Measurements from ENCODE around the gene SDF2L1. TPM values are rescaled to one million over a fixed set of nuclear protein-coding genes. Genes with fewer than 3 reads are reported as not detected.

The SDF2L1 gene
- total RNA-seq, 1 donor from 2014 or later, result 43.3 TPM

DNA sequence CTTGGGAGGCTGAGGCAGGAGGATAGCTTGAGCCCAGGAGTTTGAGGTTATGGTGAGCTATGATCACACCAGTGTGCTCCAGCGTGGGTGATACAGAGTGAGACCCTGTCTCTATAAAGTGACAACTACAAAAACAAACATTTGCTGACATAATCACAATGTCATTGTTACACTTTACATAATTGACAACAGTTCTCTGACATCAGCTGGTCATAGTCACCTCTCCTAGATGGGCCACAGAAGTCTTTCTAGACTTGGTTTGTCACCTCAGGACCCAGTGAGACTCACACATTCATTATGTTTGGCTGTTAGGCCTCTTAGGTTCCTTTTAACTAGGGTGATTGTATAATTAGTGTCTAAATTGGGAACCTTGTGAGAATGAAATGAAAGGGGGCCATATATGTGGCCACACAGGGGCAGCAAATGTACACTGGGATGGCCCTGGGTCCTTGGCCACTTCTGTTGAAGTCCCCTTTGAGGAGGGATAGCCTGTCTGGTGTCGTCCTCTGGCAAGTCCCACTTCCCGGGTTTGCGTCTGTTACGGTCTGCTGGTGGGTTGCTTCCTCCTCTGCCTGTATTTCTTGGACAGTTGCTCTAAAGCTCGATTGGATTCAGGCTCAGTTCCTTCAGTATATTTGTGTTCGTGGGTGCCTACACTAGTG is 17.9 kb downstream of the SDF2L1 start:
- Mint-ChIP-seq H3K27me3 (no peaks in the 10 kb centered on the region), H3K27ac (no peak overlapping the region), H3K9me3 (no peaks in the 10 kb centered on the region), H3K4me3 (no peak overlapping the region), H3K4me1 (peaks cover 12% of the 10 kb centered on the region), H3K36me3 (ENCODE audit: low read depth) (no peaks in the 10 kb centered on the region)
- ATAC-seq (ENCODE audit: low read depth), result no peak
- DNase-seq, result no peak
- POLR2A ChIA-PET, result no interaction called here
- intact Hi-C loops (cut with micrococcal nuclease), result no loop called here
- CTCF ChIA-PET, result no interaction called here
- TF ChIP-seq, protein P1, sequence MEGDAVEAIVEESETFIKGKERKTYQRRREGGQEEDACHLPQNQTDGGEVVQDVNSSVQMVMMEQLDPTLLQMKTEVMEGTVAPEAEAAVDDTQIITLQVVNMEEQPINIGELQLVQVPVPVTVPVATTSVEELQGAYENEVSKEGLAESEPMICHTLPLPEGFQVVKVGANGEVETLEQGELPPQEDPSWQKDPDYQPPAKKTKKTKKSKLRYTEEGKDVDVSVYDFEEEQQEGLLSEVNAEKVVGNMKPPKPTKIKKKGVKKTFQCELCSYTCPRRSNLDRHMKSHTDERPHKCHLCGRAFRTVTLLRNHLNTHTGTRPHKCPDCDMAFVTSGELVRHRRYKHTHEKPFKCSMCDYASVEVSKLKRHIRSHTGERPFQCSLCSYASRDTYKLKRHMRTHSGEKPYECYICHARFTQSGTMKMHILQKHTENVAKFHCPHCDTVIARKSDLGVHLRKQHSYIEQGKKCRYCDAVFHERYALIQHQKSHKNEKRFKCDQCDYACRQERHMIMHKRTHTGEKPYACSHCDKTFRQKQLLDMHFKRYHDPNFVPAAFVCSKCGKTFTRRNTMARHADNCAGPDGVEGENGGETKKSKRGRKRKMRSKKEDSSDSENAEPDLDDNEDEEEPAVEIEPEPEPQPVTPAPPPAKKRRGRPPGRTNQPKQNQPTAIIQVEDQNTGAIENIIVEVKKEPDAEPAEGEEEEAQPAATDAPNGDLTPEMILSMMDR (IDR thresholded peaks at IDR 0.05), result no peak

DNA sequence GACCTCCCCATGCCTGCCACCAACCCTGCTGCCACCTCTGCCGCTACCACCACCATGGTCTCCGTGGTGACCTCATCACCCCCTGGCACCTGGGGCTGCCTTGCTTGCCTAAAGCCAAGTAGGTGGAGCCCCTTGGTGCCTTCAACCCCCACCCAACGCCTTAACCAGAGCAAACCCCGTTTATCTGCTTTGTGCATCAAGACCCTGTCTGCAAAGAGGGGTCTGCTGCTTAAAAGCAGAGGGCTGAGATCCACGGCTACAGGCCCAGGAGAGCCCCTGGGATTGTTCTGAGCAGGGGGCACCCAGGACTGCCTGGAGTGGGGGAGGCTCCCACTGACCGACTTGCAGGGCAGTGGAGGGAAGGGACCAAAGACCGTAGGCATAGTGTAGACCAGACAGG is 18.8 kb downstream of the SDF2L1 start:
- ChIA-PET POLR2A (no interaction called here), CTCF (no interaction called here)
- TF ChIP-seq, protein P1 (IDR thresholded peaks at IDR 0.05), result no peak
- no peak overlapping the region for H3K27ac Mint-ChIP-seq
- peaks cover 1% of the 10 kb centered on the region for H3K36me3 Mint-ChIP-seq (ENCODE audit: low read depth)
- intact Hi-C loops (cut with micrococcal nuclease), result no loop called here
- ATAC-seq (ENCODE audit: low read depth) (no peak), DNase-seq (no peak)
- H3K4me3 Mint-ChIP-seq, result no peak overlapping the region
- no peaks in the 10 kb centered on the region for H3K27me3 Mint-ChIP-seq
- no peaks in the 10 kb centered on the region for H3K9me3 Mint-ChIP-seq
- H3K4me1 Mint-ChIP-seq, result peaks cover 18% of the 10 kb centered on the region

DNA sequence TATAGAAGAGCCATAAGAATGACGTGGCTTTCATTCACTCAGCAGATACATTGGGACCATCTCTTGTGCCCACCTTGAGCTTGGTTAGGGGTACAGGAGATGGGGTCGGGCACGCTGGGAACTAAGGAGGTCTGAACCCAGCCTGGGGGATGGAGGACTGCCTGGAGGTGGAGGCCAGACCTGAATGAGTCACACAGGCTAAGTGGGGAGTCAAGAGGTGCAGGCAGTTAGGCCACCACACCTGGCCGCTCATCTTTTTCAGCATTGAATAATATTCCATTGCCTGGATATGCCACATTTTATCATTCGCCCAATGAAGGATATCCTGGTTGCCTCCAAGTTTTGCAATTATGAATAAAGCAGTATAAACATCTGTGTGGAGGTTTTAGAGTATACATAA is 19.9 kb downstream of the SDF2L1 start:
- Mint-ChIP-seq H3K4me1 (peaks cover 18% of the 10 kb centered on the region), H3K27ac (no peak overlapping the region), H3K27me3 (no peaks in the 10 kb centered on the region), H3K4me3 (no peak overlapping the region), H3K9me3 (no peaks in the 10 kb centered on the region), H3K36me3 (ENCODE audit: low read depth) (peaks cover 6% of the 10 kb centered on the region)
- intact Hi-C loops (cut with micrococcal nuclease), result no loop called here
- DNase-seq (no peak), ATAC-seq (ENCODE audit: low read depth) (no peak)
- TF ChIP-seq, protein P1 (IDR thresholded peaks at IDR 0.05), result no peak
- ChIA-PET CTCF (no interaction called here), POLR2A (no interaction called here)

DNA sequence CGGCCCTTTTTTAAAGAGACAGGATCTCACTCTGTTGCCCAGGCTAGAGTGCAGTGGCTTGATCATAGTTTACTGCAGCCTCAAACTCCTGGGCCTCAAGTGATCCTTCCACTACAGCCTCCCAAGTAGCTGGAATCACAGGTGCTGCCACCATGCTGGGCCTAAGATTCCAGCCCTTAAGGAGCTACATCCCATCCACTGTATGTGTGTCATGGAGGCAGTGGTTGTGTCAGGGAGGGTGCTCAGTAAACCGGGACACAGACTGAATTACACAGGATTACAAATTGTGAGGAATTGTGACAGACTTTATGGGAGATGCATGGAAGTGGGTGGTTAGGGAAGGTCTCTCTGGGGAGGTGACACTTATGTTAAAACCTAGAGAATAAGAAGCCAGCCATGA is 21.6 kb downstream of the SDF2L1 start:
- intact Hi-C loops (cut with micrococcal nuclease), result no loop called here
- peak overlapping the region; percentile 30 for H3K4me3 Mint-ChIP-seq
- POLR2A ChIA-PET, result no interaction called here
- no peak for ATAC-seq (ENCODE audit: low read depth)
- peaks cover 6% of the 10 kb centered on the region for H3K36me3 Mint-ChIP-seq (ENCODE audit: low read depth)
- no peaks in the 10 kb centered on the region for H3K9me3 Mint-ChIP-seq
- H3K27me3 Mint-ChIP-seq, result no peaks in the 10 kb centered on the region
- no peak overlapping the region for H3K27ac Mint-ChIP-seq
- H3K4me1 Mint-ChIP-seq, result peaks cover 20% of the 10 kb centered on the region
- CTCF ChIA-PET, result no interaction called here
- no peak for DNase-seq
- TF ChIP-seq, protein P1 (IDR thresholded peaks at IDR 0.05), result no peak

DNA sequence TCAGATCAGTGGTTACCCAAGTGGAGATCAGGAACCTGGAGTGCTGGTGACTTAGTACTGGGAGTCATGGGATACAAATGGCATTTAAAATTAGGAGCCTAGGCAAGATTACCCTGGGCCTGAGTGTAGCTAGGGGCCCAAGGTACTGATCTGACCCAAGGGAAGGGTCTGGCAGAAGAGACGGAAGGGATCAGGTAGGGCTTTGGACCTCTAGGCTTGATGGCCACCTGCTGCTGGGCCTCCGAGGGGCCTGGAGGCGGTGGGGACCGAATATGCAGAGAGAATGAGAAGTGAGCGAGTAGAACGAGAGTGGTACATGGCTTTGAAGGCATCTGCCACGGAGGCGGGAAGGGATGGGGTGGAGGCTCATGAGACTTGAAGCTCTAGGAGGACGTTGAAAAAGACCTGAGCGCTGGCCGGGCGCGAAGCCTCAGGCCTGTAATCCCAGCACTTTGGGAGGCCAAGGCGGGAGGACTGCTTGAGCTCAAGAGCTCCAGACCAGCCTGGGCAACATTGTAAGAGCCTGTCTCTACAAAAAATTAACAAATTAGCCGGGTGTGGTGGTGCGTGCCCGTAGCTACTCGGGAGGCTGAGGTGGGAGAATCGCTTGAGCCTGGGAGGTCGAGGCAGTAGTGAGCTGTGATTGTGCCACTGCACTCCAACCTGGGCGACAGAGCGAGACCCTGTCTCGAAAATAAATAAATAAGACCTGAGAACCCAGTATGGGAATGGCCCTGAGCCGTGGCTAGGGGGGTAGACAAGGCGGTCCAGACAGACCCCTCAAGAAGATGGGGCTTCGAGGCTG is 23.1 kb downstream of the SDF2L1 start:
- H3K27ac Mint-ChIP-seq, result peak overlapping the region; percentile 97
- H3K9me3 Mint-ChIP-seq, result no peaks in the 10 kb centered on the region
- H3K27me3 Mint-ChIP-seq, result no peaks in the 10 kb centered on the region
- intact Hi-C loops (cut with micrococcal nuclease), result loop anchor here (5.0 kb wide), 1 partner anchor 202 kb away; the partner anchor contains the start of gene MAPK1
- H3K4me3 Mint-ChIP-seq, result peak overlapping the region; percentile 99
- ATAC-seq (ENCODE audit: low read depth) (no peak), DNase-seq (no peak)
- H3K36me3 Mint-ChIP-seq (ENCODE audit: low read depth), result peaks cover 13% of the 10 kb centered on the region
- peaks cover 25% of the 10 kb centered on the region for H3K4me1 Mint-ChIP-seq
- ChIA-PET CTCF (interaction anchor here (1.3 kb wide), 1 partner anchor 36 kb away, joined by 10 read pairs; no protein-coding TSS in a partner anchor), POLR2A (interaction anchor here (1.0 to 3.6 kb wide), 6 partner anchors 7 to 70 kb away, joined by 3 to 27 read pairs (median 5); partner anchors contain the start of genes SDF2L1 and YDJC)
- TF ChIP-seq, protein P1 (IDR thresholded peaks at IDR 0.05), result no peak

Data from activated B cell treated with CpG ODN at 0.5 μM for 24 hours (primary cell).